ENCODE measurements around the gene CTRB1.

Gene CTRB1

GRCh38 chr16:75218256-75219076 is at the start of gene CTRB1:
Gene CTRB1, plus strand, starts transcription at chr16:75218988. Its CDS starts 20 bp downstream, at chr16:75219008.
- no peak for TF ChIP-seq CTCF (conservative IDR thresholded peaks at IDR 0.05; ENCODE audit: low read depth, low read length)
- DNase-seq (ENCODE audit: low read depth) = no peak
- no peak within 1 kb of the TSS for H3K4me3 ChIP-seq (ENCODE audit: low read length)

GRCh38 chr16:75169899-75170405 is 48.8 kb upstream of the CTRB1 start:
- no peak for TF ChIP-seq CTCF (conservative IDR thresholded peaks at IDR 0.05; ENCODE audit: low read depth, low read length)
- no peak overlapping the region for H3K4me3 ChIP-seq (ENCODE audit: low read length)
- DNase-seq (ENCODE audit: low read depth) = no peak

DNA sequence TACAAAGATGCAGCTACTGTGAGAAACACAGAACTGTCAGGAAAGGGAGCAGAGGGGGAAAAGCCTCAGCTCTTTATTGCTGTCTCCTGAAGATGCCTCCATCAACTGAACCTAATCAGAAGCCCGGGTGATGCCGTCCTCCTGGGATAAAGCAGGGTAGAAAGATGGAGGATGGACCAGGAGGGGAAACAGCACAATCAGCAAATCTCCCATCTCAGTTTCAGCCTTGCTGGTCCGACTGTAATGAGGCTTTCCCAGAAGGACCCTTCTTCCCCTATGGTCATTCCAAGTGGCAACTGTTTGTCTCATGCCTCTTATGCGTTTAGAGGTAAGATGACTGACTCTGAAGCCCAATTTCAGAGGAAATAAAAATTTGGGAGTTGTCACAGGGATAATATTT is 46.2 kb upstream of the CTRB1 start:
- DNase-seq (ENCODE audit: low read depth) = no peak
- no peak overlapping the region for H3K4me3 ChIP-seq (ENCODE audit: low read length)

DNA sequence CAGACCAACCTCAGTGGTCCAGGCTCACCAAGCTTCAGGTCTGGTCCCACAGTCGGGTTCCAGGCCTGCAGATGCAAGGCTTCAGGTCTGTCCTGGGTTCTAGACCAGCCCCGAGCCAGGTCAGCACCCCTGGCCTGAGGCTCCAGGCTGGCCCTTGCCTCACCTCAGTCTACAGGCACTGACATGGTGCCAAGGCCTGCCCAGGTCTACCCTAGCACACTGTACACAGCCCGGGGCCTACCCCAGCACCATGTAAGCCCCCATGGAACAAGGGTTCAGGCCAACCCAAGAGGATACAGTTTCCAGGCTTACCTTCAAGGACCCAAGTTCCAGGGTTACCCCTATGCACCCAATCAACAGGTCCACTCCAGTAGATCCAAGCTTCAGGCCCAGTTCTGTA is 43.7 kb upstream of the CTRB1 start:
- no peak for TF ChIP-seq CTCF (conservative IDR thresholded peaks at IDR 0.05; ENCODE audit: low read depth, low read length)
- no peak for DNase-seq (ENCODE audit: low read depth)
- no peak overlapping the region for H3K4me3 ChIP-seq (ENCODE audit: low read length)

More for the DNA sequence above, 46.2 kb upstream of the CTRB1 start:
- TF ChIP-seq CTCF (conservative IDR thresholded peaks at IDR 0.05; ENCODE audit: low read depth, low read length) = no peak

DNA sequence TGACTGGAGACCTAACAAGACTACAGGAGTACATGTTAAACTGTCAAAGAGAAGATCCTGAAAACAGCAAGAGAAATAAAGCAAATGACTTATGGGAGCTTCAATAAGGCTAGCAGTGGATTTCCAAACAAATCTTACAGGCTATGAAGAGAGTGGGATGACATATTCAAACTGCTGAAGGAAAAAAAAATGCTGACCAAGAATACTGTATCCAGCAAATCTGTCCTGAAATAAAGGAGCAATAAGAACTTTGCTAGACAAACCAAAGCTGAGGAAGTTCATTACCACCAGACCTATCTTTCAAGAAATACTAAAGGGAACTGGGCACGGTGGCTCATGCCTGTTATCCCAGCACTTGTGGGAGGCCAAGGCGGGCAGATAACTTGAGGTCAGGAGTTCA is 41.9 kb upstream of the CTRB1 start:
- H3K4me3 ChIP-seq (ENCODE audit: low read length) = no peak overlapping the region
- TF ChIP-seq CTCF (conservative IDR thresholded peaks at IDR 0.05; ENCODE audit: low read depth, low read length) = no peak
- DNase-seq (ENCODE audit: low read depth) = no peak

- TF ChIP-seq CTCF (conservative IDR thresholded peaks at IDR 0.05; ENCODE audit: low read depth, low read length) = no peak
These were observed 39.6 kb upstream of the CTRB1 start for GRCh38 chr16:75179208-75179607.

GRCh38 chr16:75181630-75182029 is 37.2 kb upstream of the CTRB1 start:
- no peak overlapping the region for H3K4me3 ChIP-seq (ENCODE audit: low read length)
- DNase-seq (ENCODE audit: low read depth) = no peak
- TF ChIP-seq CTCF (conservative IDR thresholded peaks at IDR 0.05; ENCODE audit: low read depth, low read length) = no peak

More at GRCh38 chr16:75179208-75179607, 39.6 kb upstream of the CTRB1 start:
- no peak for DNase-seq (ENCODE audit: low read depth)
- no peak overlapping the region for H3K4me3 ChIP-seq (ENCODE audit: low read length)

Data from retinal pigment epithelial cell (primary cell).